Non-pigmented ciliary epithelial cell (primary cell): ENCODE measurements around the gene LTBP4.
"Not testable (repeated sequence)": the region's sequence is repeated elsewhere in the genome, so short reads cannot be mapped to it uniquely, and the experiment has no call there.

Experiments
- DNase-seq: peaks from one replicate; pipeline ENCODE4 v3.0.0-alpha.2; 2010; ENCODE audit warnings: low read depth

Gene LTBP4, protein sequence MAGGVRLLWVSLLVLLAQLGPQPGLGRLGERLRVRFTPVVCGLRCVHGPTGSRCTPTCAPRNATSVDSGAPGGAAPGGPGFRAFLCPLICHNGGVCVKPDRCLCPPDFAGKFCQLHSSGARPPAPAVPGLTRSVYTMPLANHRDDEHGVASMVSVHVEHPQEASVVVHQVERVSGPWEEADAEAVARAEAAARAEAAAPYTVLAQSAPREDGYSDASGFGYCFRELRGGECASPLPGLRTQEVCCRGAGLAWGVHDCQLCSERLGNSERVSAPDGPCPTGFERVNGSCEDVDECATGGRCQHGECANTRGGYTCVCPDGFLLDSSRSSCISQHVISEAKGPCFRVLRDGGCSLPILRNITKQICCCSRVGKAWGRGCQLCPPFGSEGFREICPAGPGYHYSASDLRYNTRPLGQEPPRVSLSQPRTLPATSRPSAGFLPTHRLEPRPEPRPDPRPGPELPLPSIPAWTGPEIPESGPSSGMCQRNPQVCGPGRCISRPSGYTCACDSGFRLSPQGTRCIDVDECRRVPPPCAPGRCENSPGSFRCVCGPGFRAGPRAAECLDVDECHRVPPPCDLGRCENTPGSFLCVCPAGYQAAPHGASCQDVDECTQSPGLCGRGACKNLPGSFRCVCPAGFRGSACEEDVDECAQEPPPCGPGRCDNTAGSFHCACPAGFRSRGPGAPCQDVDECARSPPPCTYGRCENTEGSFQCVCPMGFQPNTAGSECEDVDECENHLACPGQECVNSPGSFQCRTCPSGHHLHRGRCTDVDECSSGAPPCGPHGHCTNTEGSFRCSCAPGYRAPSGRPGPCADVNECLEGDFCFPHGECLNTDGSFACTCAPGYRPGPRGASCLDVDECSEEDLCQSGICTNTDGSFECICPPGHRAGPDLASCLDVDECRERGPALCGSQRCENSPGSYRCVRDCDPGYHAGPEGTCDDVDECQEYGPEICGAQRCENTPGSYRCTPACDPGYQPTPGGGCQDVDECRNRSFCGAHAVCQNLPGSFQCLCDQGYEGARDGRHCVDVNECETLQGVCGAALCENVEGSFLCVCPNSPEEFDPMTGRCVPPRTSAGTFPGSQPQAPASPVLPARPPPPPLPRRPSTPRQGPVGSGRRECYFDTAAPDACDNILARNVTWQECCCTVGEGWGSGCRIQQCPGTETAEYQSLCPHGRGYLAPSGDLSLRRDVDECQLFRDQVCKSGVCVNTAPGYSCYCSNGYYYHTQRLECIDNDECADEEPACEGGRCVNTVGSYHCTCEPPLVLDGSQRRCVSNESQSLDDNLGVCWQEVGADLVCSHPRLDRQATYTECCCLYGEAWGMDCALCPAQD (N-terminal part only)

GRCh38 chr19:40601134-40601974 lies at the start of gene LTBP4:
Gene LTBP4 (plus strand): TSS chr19:40601369. CDS start chr19:40601388, 19 bp downstream.
- no peak for DNase-seq

DNA sequence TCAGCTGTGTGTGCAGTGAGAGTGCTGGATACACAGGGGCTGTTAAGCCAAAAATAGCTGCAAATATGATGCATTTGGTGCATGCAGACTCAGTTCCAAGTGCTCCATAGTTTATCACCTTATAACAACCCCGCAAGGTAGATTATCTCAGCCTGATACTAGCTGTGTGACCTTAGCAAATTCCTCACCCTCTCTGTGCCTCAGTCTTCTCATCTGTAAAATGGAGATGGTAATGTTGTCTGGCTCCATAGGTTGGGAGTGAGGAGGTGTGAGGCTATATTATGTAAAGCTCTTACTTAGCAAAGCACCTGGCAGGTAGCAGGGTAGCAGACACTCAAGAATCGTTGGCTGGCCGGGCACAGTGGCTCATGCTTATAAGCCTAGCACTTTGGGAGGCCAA lies 48.3 kb upstream of the LTBP4 start:
- DNase-seq: no peak

GRCh38 chr19:40553885-40554857 lies 47.0 kb upstream of the LTBP4 start:
- no peak for DNase-seq

DNA sequence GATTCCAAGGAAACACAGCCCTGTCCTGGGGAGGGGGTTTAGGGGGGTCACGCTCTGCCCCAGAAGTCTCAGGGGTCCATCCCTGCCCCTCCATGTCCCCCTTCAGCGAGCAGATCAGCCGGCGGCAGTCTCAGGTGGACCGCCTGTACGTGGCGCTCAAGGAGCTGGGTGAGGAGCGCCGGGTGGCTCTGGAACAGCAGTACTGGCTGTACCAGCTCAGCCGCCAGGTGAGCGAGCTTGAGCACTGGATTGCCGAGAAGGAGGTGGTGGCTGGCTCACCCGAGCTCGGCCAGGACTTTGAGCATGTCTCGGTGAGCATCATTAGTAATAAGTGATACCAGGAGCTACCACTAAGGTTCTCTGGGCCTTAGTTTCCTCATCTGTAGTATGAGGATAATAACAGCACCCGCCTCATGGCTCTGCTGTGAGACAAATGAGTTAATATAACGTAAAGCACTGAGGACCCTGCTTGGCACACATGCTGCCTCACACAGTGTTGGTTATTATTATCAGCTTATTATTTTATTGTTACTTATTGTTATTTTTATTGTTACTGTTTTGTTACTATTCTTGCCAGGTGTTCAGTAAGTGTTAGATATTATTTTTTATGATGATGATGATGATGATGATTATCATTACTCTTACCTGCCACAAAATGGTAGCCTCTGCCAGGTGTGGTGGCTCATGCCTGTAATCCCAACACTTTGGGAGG lies 45.0 kb upstream of the LTBP4 start:
- DNase-seq: no peak

DNA sequence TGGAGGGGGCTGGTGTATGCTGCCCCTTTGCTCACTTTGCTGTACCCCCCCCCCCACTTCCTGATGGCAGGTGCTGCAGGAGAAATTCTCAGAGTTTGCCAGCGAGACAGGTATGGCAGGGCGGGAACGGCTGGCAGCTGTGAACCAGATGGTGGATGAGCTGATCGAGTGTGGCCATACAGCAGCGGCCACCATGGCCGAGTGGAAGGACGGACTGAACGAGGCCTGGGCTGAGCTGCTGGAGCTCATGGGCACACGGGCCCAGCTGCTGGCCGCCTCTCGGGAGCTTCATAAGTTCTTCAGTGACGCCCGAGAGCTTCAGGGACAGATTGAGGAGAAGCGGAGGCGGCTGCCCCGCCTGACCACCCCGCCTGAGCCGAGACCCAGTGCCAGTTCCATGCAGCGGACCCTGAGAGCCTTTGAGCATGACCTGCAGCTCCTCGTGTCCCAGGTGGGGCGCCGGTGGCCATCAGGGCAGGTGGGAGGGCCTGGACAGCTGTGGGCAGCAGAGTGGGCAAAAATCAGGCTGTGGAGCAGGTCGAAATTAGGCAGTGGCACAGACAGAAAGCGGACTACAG lies 44.1 kb upstream of the LTBP4 start:
- DNase-seq: no peak

GRCh38 chr19:40559394-40559793 lies 41.8 kb upstream of the LTBP4 start:
- no peak for DNase-seq

DNA sequence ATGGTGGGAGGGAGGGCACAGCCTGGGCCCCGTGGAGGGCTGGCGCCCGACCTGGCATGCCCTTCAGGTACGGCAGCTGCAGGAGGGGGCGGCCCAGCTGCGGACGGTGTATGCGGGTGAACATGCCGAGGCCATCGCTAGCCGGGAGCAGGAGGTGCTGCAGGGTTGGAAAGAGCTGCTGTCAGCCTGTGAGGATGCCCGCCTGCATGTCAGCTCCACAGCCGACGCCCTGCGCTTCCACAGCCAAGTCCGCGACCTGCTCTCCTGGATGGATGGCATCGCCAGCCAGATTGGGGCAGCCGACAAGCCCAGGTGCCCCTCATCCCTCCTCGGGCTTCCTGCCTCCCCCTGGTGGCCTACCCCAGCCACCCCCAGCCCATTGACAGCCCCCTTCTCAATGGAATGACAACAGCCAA lies 41.1 kb upstream of the LTBP4 start:
- no peak for DNase-seq

- no peak for DNase-seq
Measured at GRCh38 chr19:40561947-40562346, 39.2 kb upstream of the LTBP4 start.

GRCh38 chr19:40564535-40564934 lies 36.6 kb upstream of the LTBP4 start:
- not testable (repeated sequence) for DNase-seq

GRCh38 chr19:40565355-40565754 lies 35.8 kb upstream of the LTBP4 start:
- DNase-seq: no peak

GRCh38 chr19:40565910-40566495 lies 35.2 kb upstream of the LTBP4 start:
- DNase-seq: no peak

- DNase-seq: no peak
Measured at GRCh38 chr19:40567040-40567749, 34.0 kb upstream of the LTBP4 start.

- no peak for DNase-seq
Measured at GRCh38 chr19:40567750-40568494, 33.2 kb upstream of the LTBP4 start.

- peak; percentile 99 for DNase-seq
Measured at GRCh38 chr19:40570313-40571004, 30.7 kb upstream of the LTBP4 start.

- DNase-seq: no peak
Measured at GRCh38 chr19:40571005-40571318, 30.2 kb upstream of the LTBP4 start.

DNA sequence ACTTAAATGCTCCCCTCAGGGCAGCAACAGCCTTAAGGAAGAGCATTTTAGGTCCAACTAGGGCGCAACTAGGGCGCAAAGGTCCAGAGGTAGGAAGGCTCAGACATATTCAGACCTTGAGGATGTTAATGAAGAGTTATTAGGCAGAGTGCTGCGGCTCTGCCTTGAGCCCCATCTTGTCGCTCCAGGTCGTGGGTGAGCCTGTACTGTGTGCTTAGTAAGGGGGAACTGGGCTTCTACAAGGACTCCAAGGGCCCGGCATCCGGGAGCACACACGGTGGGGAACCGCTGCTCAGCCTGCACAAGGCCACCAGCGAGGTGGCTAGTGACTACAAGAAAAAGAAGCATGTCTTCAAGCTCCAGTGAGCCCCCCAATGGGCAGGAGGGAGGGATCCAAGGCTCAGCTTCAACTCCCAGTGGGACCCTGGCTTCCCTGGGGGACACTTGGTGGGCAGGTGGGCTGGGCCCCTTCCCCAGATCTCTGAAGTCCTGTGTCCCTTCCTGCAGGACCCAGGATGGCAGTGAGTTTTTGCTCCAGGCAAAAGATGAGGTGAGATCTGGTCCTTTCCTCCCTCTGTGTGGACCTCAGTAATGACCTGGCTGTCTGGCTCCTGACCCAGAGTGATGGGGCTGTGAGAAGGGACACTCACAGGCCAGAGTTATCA lies 29.2 kb upstream of the LTBP4 start:
- DNase-seq: no peak
